Neuron (in vitro differentiated cells): ENCODE measurements around the gene RAX.
"Not testable (repeated sequence)": the region's sequence is repeated elsewhere in the genome, so short reads cannot be mapped to it uniquely, and the experiment has no call there.

Experiments
- H2AFZ ChIP-seq: one replicate; pipeline ENCODE4 v1.6.1; 2013; ENCODE audit warnings: low read depth, mild to moderate bottlenecking, inconsistent platforms, low read length, moderate library complexity
- H3K27me3 ChIP-seq: one replicate; pipeline ENCODE4 v1.6.1; 2013; ENCODE audit warnings: low read length; ENCODE audit not compliant: insufficient read depth
- H3K36me3 ChIP-seq: one replicate; pipeline ENCODE4 v1.6.1; 2013; ENCODE audit warnings: low read length; ENCODE audit not compliant: insufficient read depth
- H3K4me1 ChIP-seq: one replicate; pipeline ENCODE4 v1.6.1; 2013; ENCODE audit warnings: low read length; ENCODE audit not compliant: insufficient read depth
- H3K4me3 ChIP-seq: 2 replicates; pipeline ENCODE4 v1.5.1; 2013; ENCODE audit warnings: mild to moderate bottlenecking, low read length, moderate library complexity
- H3K9me3 ChIP-seq: one replicate; pipeline ENCODE4 v1.6.1; 2013; ENCODE audit warnings: low read length

Gene RAX

GRCh38 chr18:59261842-59262241, 11.4 kb downstream of the RAX start:
- not testable (repeated sequence) for H3K4me1 ChIP-seq, H3K4me3 ChIP-seq, H3K36me3 ChIP-seq, H3K9me3 ChIP-seq, H2AFZ ChIP-seq
- H3K27me3 ChIP-seq: peaks cover 43% of the 10 kb centered on the region

- not testable (repeated sequence) for H3K4me1 ChIP-seq, H2AFZ ChIP-seq, H3K27me3 ChIP-seq, H3K4me3 ChIP-seq, H3K9me3 ChIP-seq, H3K36me3 ChIP-seq
Measured at GRCh38 chr18:59255491-59255890, 17.8 kb downstream of the RAX start.

GRCh38 chr18:59249199-59249774, 24.0 kb downstream of the RAX start:
- peaks cover 21% of the 10 kb centered on the region for H3K27me3 ChIP-seq
- H3K4me3 ChIP-seq: no peak overlapping the region
- H3K4me1 ChIP-seq: no peaks in the 10 kb centered on the region
- no peaks in the 10 kb centered on the region for H3K9me3 ChIP-seq
- H3K36me3 ChIP-seq: no peaks in the 10 kb centered on the region
- H2AFZ ChIP-seq: no peak overlapping the region

GRCh38 chr18:59246796-59247195, 26.5 kb downstream of the RAX start:
- peaks cover 21% of the 10 kb centered on the region for H3K27me3 ChIP-seq
- H2AFZ ChIP-seq: no peak overlapping the region
- H3K4me1 ChIP-seq: no peaks in the 10 kb centered on the region
- H3K4me3 ChIP-seq: no peak overlapping the region
- H3K36me3 ChIP-seq: no peaks in the 10 kb centered on the region
- H3K9me3 ChIP-seq: no peaks in the 10 kb centered on the region

- Histone ChIP-seq H3K9me3 (no peaks in the 10 kb centered on the region), H3K4me3 (no peak overlapping the region), H2AFZ (no peak overlapping the region), H3K27me3 (peaks cover 27% of the 10 kb centered on the region), H3K4me1 (no peaks in the 10 kb centered on the region), H3K36me3 (no peaks in the 10 kb centered on the region)
Measured at GRCh38 chr18:59242906-59243305, 30.3 kb downstream of the RAX start.

- H3K36me3 ChIP-seq: no peaks in the 10 kb centered on the region
- no peaks in the 10 kb centered on the region for H3K9me3 ChIP-seq
- no peak overlapping the region for H3K4me3 ChIP-seq
- H3K27me3 ChIP-seq: peaks cover 7% of the 10 kb centered on the region
- H3K4me1 ChIP-seq: no peaks in the 10 kb centered on the region
- H2AFZ ChIP-seq: no peak overlapping the region
Measured at GRCh38 chr18:59239642-59240041, 33.6 kb downstream of the RAX start.

- no peaks in the 10 kb centered on the region for H3K36me3 ChIP-seq
- no peak overlapping the region for H2AFZ ChIP-seq
- H3K9me3 ChIP-seq: no peaks in the 10 kb centered on the region
- no peaks in the 10 kb centered on the region for H3K4me1 ChIP-seq
- peaks cover 7% of the 10 kb centered on the region for H3K27me3 ChIP-seq
- no peak overlapping the region for H3K4me3 ChIP-seq
Measured at GRCh38 chr18:59238385-59238784, 34.9 kb downstream of the RAX start.

- Histone ChIP-seq H3K4me3 (no peak overlapping the region), H3K27me3 (peaks cover 12% of the 10 kb centered on the region), H3K4me1 (no peaks in the 10 kb centered on the region), H3K9me3 (no peaks in the 10 kb centered on the region), H2AFZ (no peak overlapping the region), H3K36me3 (no peaks in the 10 kb centered on the region)
Measured at GRCh38 chr18:59233017-59233410, 40.2 kb downstream of the RAX start.

- Histone ChIP-seq H3K27me3 (peaks cover 12% of the 10 kb centered on the region), H3K4me1 (no peaks in the 10 kb centered on the region), H3K9me3 (no peaks in the 10 kb centered on the region), H2AFZ (no peak overlapping the region), H3K36me3 (no peaks in the 10 kb centered on the region), H3K4me3 (no peak overlapping the region)
Measured at GRCh38 chr18:59232309-59233016, 40.8 kb downstream of the RAX start.

GRCh38 chr18:59231877-59232276, 41.4 kb downstream of the RAX start:
- Histone ChIP-seq H3K9me3 (no peaks in the 10 kb centered on the region), H3K4me1 (no peaks in the 10 kb centered on the region), H3K4me3 (no peak overlapping the region), H3K27me3 (peaks cover 12% of the 10 kb centered on the region), H2AFZ (no peak overlapping the region), H3K36me3 (no peaks in the 10 kb centered on the region)

- no peak overlapping the region for H2AFZ ChIP-seq
- H3K4me1 ChIP-seq: no peaks in the 10 kb centered on the region
- H3K9me3 ChIP-seq: no peaks in the 10 kb centered on the region
- no peaks in the 10 kb centered on the region for H3K36me3 ChIP-seq
- no peak overlapping the region for H3K4me3 ChIP-seq
- H3K27me3 ChIP-seq: peaks cover 12% of the 10 kb centered on the region
Measured at GRCh38 chr18:59231114-59231513, 42.1 kb downstream of the RAX start.

GRCh38 chr18:59229701-59230443, 43.4 kb downstream of the RAX start:
- Histone ChIP-seq H3K36me3 (no peaks in the 10 kb centered on the region), H3K27me3 (peaks cover 16% of the 10 kb centered on the region), H3K4me3 (no peak overlapping the region)

GRCh38 chr18:59229191-59229590, 44.1 kb downstream of the RAX start:
- Histone ChIP-seq H3K4me3 (no peak overlapping the region), H3K4me1 (no peaks in the 10 kb centered on the region), H3K27me3 (peaks cover 22% of the 10 kb centered on the region)

More at GRCh38 chr18:59229701-59230443, 43.4 kb downstream of the RAX start:
- no peaks in the 10 kb centered on the region for H3K4me1 ChIP-seq
- no peak overlapping the region for H2AFZ ChIP-seq
- no peaks in the 10 kb centered on the region for H3K9me3 ChIP-seq

More at GRCh38 chr18:59229191-59229590, 44.1 kb downstream of the RAX start:
- Histone ChIP-seq H2AFZ (no peak overlapping the region), H3K9me3 (no peaks in the 10 kb centered on the region), H3K36me3 (no peaks in the 10 kb centered on the region)
